Smooth muscle cell (in vitro differentiated cells): ENCODE data around the gene NIPA2. TPM values are rescaled to one million over a fixed set of nuclear protein-coding genes. Genes with fewer than 3 reads are reported as not detected.

ENCODE experiments used
- DNase-seq: peaks from one replicate; lab custom pipeline; 2025; ENCODE audit not compliant: unreplicated experiment; lab: John Stamatoyannopoulos, UW
- H2AFZ ChIP-seq: fragments of 200-600 bp; sonication (generic); 2 replicates; pipeline ENCODE4 v1.6.0; 2016; ENCODE audit warnings: antibody characterized with exemption, low read depth, mild to moderate bottlenecking
- H3F3A ChIP-seq: fragments of 200-600 bp; sonication (generic); 2 replicates; pipeline ENCODE4 v1.6.0; 2017; ENCODE audit warnings: antibody characterized with exemption, low read depth
- H3K27ac ChIP-seq: fragments of 200-600 bp; sonication (generic); 2 replicates; pipeline ENCODE4 v1.5.1; 2016; ENCODE audit warnings: low read depth, mild to moderate bottlenecking
- H3K27me3 ChIP-seq: fragments of 200-600 bp; sonication (generic); 2 replicates; pipeline ENCODE4 v1.6.1; 2016; ENCODE audit warnings: low read depth, mild to moderate bottlenecking
- H3K36me3 ChIP-seq: fragments of 200-600 bp; sonication (generic); 2 replicates; pipeline ENCODE4 v1.5.1; 2016; ENCODE audit warnings: low read depth
- H3K4me1 ChIP-seq: fragments of 200-600 bp; sonication (generic); 2 replicates; pipeline ENCODE4 v1.5.1; 2016; ENCODE audit warnings: low read depth
- H3K4me2 ChIP-seq: fragments of 200-600 bp; sonication (generic); 2 replicates; pipeline ENCODE4 v1.6.0; 2016; ENCODE audit warnings: mild to moderate bottlenecking
- H3K4me3 ChIP-seq: fragments of 200-600 bp; sonication (generic); 2 replicates; pipeline ENCODE4 v1.5.1; 2016; ENCODE audit warnings: mild to moderate bottlenecking
- H3K79me2 ChIP-seq: fragments of 200-600 bp; sonication (generic); 2 replicates; pipeline ENCODE4 v1.6.0; 2016; ENCODE audit warnings: low read depth, mild to moderate bottlenecking
- H3K9ac ChIP-seq: fragments of 200-600 bp; sonication (generic); 2 replicates; pipeline ENCODE4 v1.6.0; 2016; ENCODE audit warnings: low read depth
- H3K9me3 ChIP-seq: fragments of 200-600 bp; sonication (generic); replicated peaks from 2 replicates; pipeline ENCODE4 v1.5.1; 2016; ENCODE audit warnings: low read depth
- H4K20me1 ChIP-seq: fragments of 200-600 bp; sonication (generic); 2 replicates; pipeline ENCODE4 v1.6.0; 2016; ENCODE audit warnings: low read depth
- CTCF ChIP-seq: fragments of 200-600 bp; sonication (generic); IDR thresholded peaks from 2 replicates; pipeline ENCODE4 v1.5.1; 2017; ENCODE audit warnings: borderline replicate concordance, mild to moderate bottlenecking, antibody characterized with exemption; ENCODE audit not compliant: insufficient read depth, poor library complexity, severe bottlenecking
- WGBS: methylation state at CpG from one replicate; pipeline ENCODE4 v1.1.7; 2016; ENCODE audit warnings: low lambda C conversion rate; 5-methylcytosine and 5-hydroxymethylcytosine counted together
- polyA plus RNA-seq: library from polyadenylated mRNA; unstranded; fragments of >200 nt; fragmentation: Nextera tagmentation; extraction: Ambion mirVana; gene quantifications from 2 replicates; pipeline ENCODE4 v1.2.1, GENCODE V29; 2016
- total RNA-seq: library from RNA; depleted of rRNA; stranded (reverse); fragments of >200 nt; gene quantifications from 2 replicates; pipeline ENCODE4 v1.2.3, GENCODE V29; 2014

NIPA2 gene
- total and polyA plus RNA-seq, 2 experiments from 2014 or later, result 44.7 to 70.5 TPM

DNA sequence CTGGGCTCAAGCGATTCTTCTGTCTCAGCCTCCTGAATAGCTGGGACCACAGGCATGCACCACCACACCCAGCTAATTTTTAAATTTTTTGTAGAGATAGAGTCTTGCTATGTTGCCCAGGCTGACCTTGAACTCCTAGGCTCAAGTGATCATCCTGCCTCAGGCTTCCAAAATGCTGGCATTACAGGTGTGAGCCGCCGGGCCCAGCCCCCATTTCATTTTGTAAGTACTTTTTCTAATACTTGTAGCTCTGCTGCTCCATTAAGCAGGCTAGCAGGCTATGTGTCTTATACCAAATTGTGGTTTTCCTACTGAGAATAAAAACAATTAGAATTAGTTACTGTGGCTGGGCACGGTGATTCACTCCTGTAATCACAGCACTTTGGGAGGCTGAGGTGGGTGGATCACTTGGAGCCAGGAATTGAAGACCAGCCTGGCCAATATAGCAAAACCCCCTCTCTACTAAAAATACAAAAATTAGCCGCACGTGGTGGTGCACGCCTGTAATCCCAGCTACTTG, 29.6 kb upstream of the NIPA2 start:
- H3K79me2 ChIP-seq, result no peaks in the 10 kb centered on the region
- DNase-seq, result no peak
- WGBS, result 94% methylated on average over 7 of the region's 7 CpGs

GRCh38 chr15:22810033-22810852, 28.2 kb upstream of the NIPA2 start:
- Histone ChIP-seq H3K36me3 (no peaks in the 10 kb centered on the region), H3K79me2 (no peaks in the 10 kb centered on the region), H3K4me2 (no peak overlapping the region), H4K20me1 (no peaks in the 10 kb centered on the region), H3K27ac (no peak overlapping the region), H3K4me1 (no peaks in the 10 kb centered on the region), H3K4me3 (no peak overlapping the region), H3K9ac (no peak overlapping the region), H3K27me3 (no peaks in the 10 kb centered on the region), H3F3A (no peaks in the 10 kb centered on the region), H2AFZ (no peak overlapping the region), H3K9me3 (no peaks in the 10 kb centered on the region)
- TF ChIP-seq CTCF, result no peak
- DNase-seq, result no peak
- WGBS, result 92% methylated on average over 10 of the region's 10 CpGs

More for the DNA sequence above, 29.6 kb upstream of the NIPA2 start:
- H4K20me1 ChIP-seq, result no peaks in the 10 kb centered on the region
- H3K4me3 ChIP-seq, result no peak overlapping the region
- no peaks in the 10 kb centered on the region for H3F3A ChIP-seq
- no peak overlapping the region for H2AFZ ChIP-seq
- H3K9ac ChIP-seq, result no peak overlapping the region
- no peaks in the 10 kb centered on the region for H3K36me3 ChIP-seq
- H3K4me1 ChIP-seq, result no peaks in the 10 kb centered on the region
- no peak overlapping the region for H3K27ac ChIP-seq
- H3K27me3 ChIP-seq, result no peaks in the 10 kb centered on the region
- H3K4me2 ChIP-seq, result no peak overlapping the region
- no peak for TF ChIP-seq CTCF
- no peaks in the 10 kb centered on the region for H3K9me3 ChIP-seq

- no peaks in the 10 kb centered on the region for H3K4me1 ChIP-seq
- H3K36me3 ChIP-seq, result no peaks in the 10 kb centered on the region
- H3K4me2 ChIP-seq, result no peak overlapping the region
- WGBS, result 89% methylated on average over 8 of the region's 8 CpGs
- no peaks in the 10 kb centered on the region for H4K20me1 ChIP-seq
- H2AFZ ChIP-seq, result no peak overlapping the region
- no peaks in the 10 kb centered on the region for H3K9me3 ChIP-seq
- H3K4me3 ChIP-seq, result no peak overlapping the region
- DNase-seq, result no peak
- no peak for TF ChIP-seq CTCF
- no peaks in the 10 kb centered on the region for H3K79me2 ChIP-seq
- H3F3A ChIP-seq, result no peaks in the 10 kb centered on the region
- no peak overlapping the region for H3K9ac ChIP-seq
- no peaks in the 10 kb centered on the region for H3K27me3 ChIP-seq
- no peak overlapping the region for H3K27ac ChIP-seq
Measured at GRCh38 chr15:22810853-22811338, 27.6 kb upstream of the NIPA2 start.
